BE2C (cell line): Measurements from ENCODE around the gene MS4A3. TPM values are rescaled to one million over a fixed set of nuclear protein-coding genes. Genes with fewer than 3 reads are reported as not detected.
"Not testable (repeated sequence)": the region's sequence is repeated elsewhere in the genome, so short reads cannot be mapped to it uniquely, and the experiment has no call there.

Experiments
- DNase-seq: peaks from one replicate; pipeline ENCODE4 v3.0.0-alpha.2; 2020
- H3K27me3 ChIP-seq: fragments of 250-450 bp; sonication (Bioruptor Pico); 2 replicates; pipeline ENCODE4 v1.5.1; 2020; ENCODE audit warnings: mild to moderate bottlenecking
- H3K36me3 ChIP-seq: fragments of 250-450 bp; sonication (Bioruptor Pico); 2 replicates; pipeline ENCODE4 v1.5.1; 2020; ENCODE audit warnings: mild to moderate bottlenecking
- H3K4me1 ChIP-seq: fragments of 250-450 bp; sonication (Bioruptor Pico); 2 replicates; pipeline ENCODE4 v1.5.1; 2020
- H3K4me3 ChIP-seq: 2 replicates; pipeline ENCODE4 v1.5.1; 2011; ENCODE audit warnings: low read depth, low read length
- H3K9me3 ChIP-seq: fragments of 250-450 bp; sonication (Bioruptor Pico); 2 replicates; pipeline ENCODE4 v1.5.1; 2020
- polyA plus RNA-seq: library from polyadenylated mRNA; unstranded; fragments of >200 nt; gene quantifications from one replicate; pipeline ENCODE4 v1.2.1, GENCODE V29; 2012; ENCODE audit warnings: low read depth, missing spikeins; ENCODE audit not compliant: insufficient read length, insufficient read depth
- TF ChIP-seq, protein P1 (sequence below): IDR thresholded peaks from 2 replicates; pipeline ENCODE4 v1.5.1; 2012; ENCODE audit warnings: mild to moderate bottlenecking, low read depth, low read length

Gene MS4A3, protein sequence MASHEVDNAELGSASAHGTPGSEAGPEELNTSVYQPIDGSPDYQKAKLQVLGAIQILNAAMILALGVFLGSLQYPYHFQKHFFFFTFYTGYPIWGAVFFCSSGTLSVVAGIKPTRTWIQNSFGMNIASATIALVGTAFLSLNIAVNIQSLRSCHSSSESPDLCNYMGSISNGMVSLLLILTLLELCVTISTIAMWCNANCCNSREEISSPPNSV
- polyA plus RNA-seq = not detected

DNA sequence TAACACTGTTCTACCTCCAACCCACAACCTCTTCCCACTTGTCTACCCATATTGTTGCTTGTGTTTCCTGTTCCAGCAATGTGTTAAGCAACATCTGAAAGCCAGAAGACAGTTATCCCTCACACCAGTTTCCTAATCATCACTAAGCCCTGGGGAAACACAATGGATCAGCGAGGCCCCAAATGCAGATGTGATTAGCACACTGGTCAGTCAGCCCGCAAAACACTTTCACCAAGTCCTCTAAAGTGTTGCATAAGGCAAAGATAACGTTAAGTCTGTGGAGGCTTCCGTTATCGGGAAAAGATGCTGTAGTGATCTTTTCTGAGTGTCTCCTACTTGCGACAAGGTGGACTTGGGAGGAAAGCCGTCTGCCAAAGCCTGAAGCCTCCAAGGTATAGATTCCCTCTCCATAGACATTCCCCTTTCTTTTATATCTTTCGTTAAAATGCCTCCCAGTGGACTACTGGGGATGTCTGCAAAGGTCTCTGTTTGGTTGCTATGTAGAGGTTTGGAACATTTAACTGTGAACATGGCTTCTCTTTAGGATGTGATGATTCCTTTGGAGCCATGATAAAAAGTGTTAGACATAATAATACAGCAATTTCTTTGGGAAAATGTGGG is at the start of gene MS4A3:
Gene MS4A3 (plus strand): TSS at position 317 of the 621 bp plus-strand sequence. CDS start 4,496 bp downstream, outside the sequence.
- no peaks in the 10 kb centered on the region for H3K27me3 ChIP-seq
- no peak for DNase-seq
- no peaks in the 10 kb centered on the region for H3K4me1 ChIP-seq
- TF ChIP-seq, protein P1, sequence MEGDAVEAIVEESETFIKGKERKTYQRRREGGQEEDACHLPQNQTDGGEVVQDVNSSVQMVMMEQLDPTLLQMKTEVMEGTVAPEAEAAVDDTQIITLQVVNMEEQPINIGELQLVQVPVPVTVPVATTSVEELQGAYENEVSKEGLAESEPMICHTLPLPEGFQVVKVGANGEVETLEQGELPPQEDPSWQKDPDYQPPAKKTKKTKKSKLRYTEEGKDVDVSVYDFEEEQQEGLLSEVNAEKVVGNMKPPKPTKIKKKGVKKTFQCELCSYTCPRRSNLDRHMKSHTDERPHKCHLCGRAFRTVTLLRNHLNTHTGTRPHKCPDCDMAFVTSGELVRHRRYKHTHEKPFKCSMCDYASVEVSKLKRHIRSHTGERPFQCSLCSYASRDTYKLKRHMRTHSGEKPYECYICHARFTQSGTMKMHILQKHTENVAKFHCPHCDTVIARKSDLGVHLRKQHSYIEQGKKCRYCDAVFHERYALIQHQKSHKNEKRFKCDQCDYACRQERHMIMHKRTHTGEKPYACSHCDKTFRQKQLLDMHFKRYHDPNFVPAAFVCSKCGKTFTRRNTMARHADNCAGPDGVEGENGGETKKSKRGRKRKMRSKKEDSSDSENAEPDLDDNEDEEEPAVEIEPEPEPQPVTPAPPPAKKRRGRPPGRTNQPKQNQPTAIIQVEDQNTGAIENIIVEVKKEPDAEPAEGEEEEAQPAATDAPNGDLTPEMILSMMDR = no peak
- no peaks in the 10 kb centered on the region for H3K9me3 ChIP-seq
- no peak within 1 kb of the TSS for H3K4me3 ChIP-seq
- no peaks in the 10 kb centered on the region for H3K36me3 ChIP-seq

DNA sequence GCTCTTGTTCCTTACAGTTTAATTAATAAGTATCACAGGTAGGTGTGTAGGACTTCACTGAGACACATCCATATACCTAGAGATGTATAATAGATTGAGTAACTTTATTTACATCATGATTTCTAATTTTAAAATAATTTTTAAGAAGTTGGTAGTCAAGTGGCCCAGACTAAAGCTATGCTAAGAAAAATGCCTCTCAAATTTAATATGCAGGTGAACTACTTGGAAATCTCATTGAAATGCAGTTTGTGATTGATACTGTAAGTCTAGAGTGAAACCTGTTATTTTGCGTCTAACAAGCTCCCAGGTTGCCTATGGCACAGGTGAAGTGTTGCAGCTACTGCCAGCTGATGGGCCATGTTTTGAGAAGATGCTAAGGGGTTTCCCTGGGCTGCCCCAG is 39.6 kb upstream of the MS4A3 start, which contains the start of gene OOSP4B:
Gene OOSP4B (plus strand): TSS at position 301 of the 400 bp plus-strand sequence.
- Histone ChIP-seq H3K4me1 (no peaks in the 10 kb centered on the region), H3K9me3 (no peaks in the 10 kb centered on the region), H3K27me3 (no peaks in the 10 kb centered on the region), H3K36me3 (no peaks in the 10 kb centered on the region), H3K4me3 (no peak within 1 kb of the TSS)
- DNase-seq = no peak
- TF ChIP-seq, protein P1 = no peak

DNA sequence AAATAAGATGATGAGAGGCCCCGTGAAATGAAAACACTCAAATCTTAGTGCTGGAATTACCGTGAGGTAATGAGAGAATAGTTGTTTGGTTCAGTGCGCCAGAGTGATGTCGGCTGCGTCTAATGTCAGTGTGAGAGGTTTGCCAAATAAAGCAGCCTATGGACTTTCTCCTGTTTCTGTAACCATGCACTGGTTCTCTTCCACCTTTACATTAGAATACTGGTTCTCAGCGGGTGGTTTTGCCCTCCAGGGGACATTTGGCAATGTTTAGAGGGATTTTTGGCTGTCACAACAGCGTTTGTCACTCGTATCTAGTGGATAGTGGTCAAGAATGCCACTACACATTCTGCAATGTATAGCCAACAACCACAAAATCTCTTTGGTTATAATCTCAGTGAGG is 38.4 kb upstream of the MS4A3 start:
- no peaks in the 10 kb centered on the region for H3K27me3 ChIP-seq
- H3K4me3 ChIP-seq = no peak overlapping the region
- TF ChIP-seq, protein P1 = no peak
- DNase-seq = no peak
- H3K36me3 ChIP-seq = no peaks in the 10 kb centered on the region
- no peaks in the 10 kb centered on the region for H3K4me1 ChIP-seq
- H3K9me3 ChIP-seq = no peaks in the 10 kb centered on the region

DNA sequence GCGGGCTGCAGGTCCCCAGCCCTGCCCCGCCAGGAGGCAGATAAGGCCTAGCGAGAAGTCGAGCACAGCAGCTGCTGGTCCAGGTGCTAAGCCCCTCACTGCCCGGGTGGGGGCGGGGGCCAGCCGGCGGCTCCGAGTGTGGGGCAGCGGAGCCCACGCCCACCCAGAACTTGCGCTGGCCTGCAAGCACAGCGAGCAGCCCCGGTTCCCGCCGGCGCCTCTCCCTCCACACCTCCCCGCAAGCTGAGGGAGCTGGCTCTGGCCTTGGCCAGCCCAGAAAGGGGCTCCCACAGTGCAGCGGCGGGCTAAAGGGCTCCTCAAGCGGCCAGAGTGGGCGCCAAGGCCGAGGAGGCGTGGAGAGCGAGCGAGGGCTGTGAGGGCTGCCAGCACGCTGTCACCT is 36.1 kb upstream of the MS4A3 start:
- not testable (repeated sequence) for DNase-seq, H3K4me1 ChIP-seq, H3K4me3 ChIP-seq, H3K27me3 ChIP-seq, H3K9me3 ChIP-seq, H3K36me3 ChIP-seq

DNA sequence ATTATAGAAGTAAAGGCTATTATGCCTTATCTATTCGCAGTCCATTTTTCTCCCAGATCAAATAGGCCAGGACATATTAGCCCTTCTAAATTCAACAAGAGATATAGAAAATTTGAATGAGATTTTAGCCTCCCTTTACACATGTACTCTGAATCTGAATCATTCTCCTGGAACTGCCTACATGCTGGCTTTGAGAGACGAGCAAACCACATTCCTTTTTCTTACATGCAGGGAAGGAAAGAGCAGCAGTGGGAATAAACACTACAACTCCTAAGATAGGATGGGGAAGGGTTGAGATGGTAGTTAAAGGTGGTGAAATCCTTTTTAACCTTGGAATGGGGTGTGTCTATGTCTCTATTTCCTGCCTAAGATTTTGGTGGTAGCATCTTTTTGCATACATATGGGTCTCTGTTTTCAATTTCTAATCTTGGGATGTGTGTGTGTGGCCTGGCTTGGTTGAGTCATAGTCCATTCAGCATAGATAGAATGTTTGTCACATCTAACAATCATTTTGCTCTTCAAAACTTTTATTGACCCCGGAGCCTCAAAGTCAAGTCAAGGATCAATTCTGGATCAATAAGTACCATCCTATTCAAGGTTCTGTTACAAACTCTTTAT is 27.3 kb upstream of the MS4A3 start:
- no peak for DNase-seq
- H3K4me1 ChIP-seq = no peaks in the 10 kb centered on the region
- H3K4me3 ChIP-seq = no peak overlapping the region
- H3K36me3 ChIP-seq = no peaks in the 10 kb centered on the region
- H3K9me3 ChIP-seq = no peaks in the 10 kb centered on the region
- TF ChIP-seq, protein P1 = no peak
- H3K27me3 ChIP-seq = no peaks in the 10 kb centered on the region

DNA sequence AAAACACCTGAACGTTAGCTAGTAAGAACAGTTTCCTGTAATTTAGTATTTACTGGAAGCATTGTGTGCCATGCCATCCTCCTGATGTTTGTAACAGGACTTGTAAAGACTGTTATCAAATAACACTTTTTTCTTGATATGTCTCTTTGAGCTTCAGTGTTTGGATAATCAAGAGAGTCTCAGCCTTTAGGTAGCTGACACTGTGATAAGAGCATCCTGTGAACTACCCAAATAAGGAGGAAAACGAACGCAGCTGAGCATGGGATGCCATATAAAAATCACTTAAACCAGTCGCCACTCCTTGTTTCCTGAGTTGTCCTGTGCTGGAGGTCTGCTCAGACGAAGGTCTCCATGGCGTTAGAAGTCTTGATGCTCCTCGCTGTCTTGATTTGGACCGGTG is 16.4 kb upstream of the MS4A3 start, which contains the start of gene OOSP2:
Gene OOSP2 (plus strand): TSS at position 301 of the 400 bp plus-strand sequence. CDS start 51 bp downstream, at position 352.
- H3K9me3 ChIP-seq = no peaks in the 10 kb centered on the region
- TF ChIP-seq, protein P1 = no peak
- H3K4me1 ChIP-seq = no peaks in the 10 kb centered on the region
- H3K4me3 ChIP-seq = no peak within 1 kb of the TSS
- no peaks in the 10 kb centered on the region for H3K36me3 ChIP-seq
- DNase-seq = no peak
- no peaks in the 10 kb centered on the region for H3K27me3 ChIP-seq

DNA sequence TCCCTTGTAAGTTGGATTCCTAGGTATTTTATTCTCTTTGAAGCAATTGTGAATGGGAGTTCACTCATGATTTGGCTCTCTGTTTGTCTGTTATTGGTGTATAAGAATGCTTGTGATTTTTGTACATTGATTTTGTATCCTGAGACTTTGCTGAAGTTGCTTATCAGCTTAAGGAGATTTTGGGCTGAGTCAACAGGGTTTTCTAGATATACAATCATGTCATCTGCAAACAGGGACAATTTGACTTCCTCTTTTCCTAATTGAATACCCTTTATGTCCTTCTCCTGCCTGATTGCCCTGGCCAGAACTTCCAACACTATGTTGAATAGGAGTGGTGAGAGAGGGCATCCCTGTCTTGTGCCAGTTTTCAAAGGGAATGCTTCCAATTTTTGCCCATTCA is 6.0 kb upstream of the MS4A3 start:
- not testable (repeated sequence) for H3K9me3 ChIP-seq, DNase-seq, H3K4me3 ChIP-seq, H3K36me3 ChIP-seq, H3K27me3 ChIP-seq, H3K4me1 ChIP-seq

DNA sequence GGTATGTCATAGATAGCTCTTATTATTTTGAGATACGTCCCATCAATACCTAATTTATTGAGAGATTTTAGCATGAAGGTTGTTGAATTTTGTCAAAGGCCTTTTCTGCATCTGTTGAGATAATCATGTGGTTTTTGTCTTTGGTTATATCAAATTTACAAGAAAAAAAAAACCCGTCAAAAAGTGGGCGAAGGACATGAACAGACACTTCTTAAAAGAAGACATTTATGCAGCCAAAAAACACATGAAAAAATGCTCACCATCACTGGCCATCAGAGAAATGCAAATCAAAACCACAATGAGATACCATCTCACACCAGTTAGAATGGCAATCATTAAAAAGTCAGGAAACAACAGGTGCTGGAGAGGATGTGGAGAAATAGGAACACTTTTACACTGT is 5.6 kb upstream of the MS4A3 start:
- H3K27me3 ChIP-seq, H3K36me3 ChIP-seq, H3K4me3 ChIP-seq, H3K9me3 ChIP-seq, DNase-seq, H3K4me1 ChIP-seq: not testable (repeated sequence)
